ENCODE measurements around the gene RIMBP2. TPM values are rescaled to one million over a fixed set of nuclear protein-coding genes. Genes with fewer than 3 reads are reported as not detected.

The RIMBP2 gene
- total RNA-seq, 1 experiment from 2014 or later = not detected

GRCh38 chr12:130658145-130658911 lies 57.8 kb downstream of the RIMBP2 start:
- no peak overlapping the region for H3K27ac Mint-ChIP-seq (ENCODE audit: low read depth, unreplicated experiment)
- H3K9me3 Mint-ChIP-seq (ENCODE audit: unreplicated experiment) = no peaks in the 10 kb centered on the region
- no peak for DNase-seq (ENCODE audit: unreplicated experiment)
- ChIA-PET POLR2A (no interaction called here), CTCF (no interaction called here)
- no TSS peak for BruUV-seq (replicated peaks)
- H3K4me3 Mint-ChIP-seq (ENCODE audit: unreplicated experiment) = no peak overlapping the region
- intact Hi-C loops (cut with micrococcal nuclease) = no loop called here
- TF ChIP-seq CTCF (IDR thresholded peaks at IDR 0.05; ENCODE audit: unreplicated experiment) = no peak
- H3K4me1 Mint-ChIP-seq (ENCODE audit: insufficient read depth, unreplicated experiment) = no peaks in the 10 kb centered on the region
- peaks cover 6% of the 10 kb centered on the region for H3K36me3 Mint-ChIP-seq (ENCODE audit: insufficient read depth, unreplicated experiment)
- H3K27me3 Mint-ChIP-seq (ENCODE audit: insufficient read depth, unreplicated experiment) = no peaks in the 10 kb centered on the region

DNA sequence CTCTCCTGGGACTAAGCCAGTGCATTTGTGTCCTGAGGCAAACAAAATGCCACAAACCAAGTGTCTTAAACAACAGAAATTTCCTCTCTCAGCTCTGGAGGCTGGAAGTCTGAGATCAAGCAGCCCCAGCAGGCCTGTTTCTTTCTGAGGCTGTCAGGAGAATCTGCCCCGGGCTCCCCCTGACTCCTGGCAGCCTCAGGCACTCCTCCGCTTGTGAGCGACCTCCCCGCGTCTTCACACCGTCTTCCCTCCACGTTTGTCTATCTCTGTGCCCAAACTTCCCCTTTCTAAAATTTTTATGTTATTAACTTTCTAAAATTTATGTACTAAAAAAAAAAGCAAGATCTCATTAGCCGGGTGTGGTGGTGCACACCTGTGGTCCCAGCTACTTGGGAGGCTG lies 59.7 kb downstream of the RIMBP2 start:
- intact Hi-C loops (cut with micrococcal nuclease) = no loop called here

GRCh38 chr12:130655881-130656280 lies 60.2 kb downstream of the RIMBP2 start:
- Mint-ChIP-seq H3K27ac (ENCODE audit: low read depth, unreplicated experiment) (no peak overlapping the region), H3K27me3 (ENCODE audit: insufficient read depth, unreplicated experiment) (no peaks in the 10 kb centered on the region), H3K36me3 (ENCODE audit: insufficient read depth, unreplicated experiment) (peaks cover 12% of the 10 kb centered on the region), H3K4me3 (ENCODE audit: unreplicated experiment) (no peak overlapping the region), H3K9me3 (ENCODE audit: unreplicated experiment) (no peaks in the 10 kb centered on the region), H3K4me1 (ENCODE audit: insufficient read depth, unreplicated experiment) (no peaks in the 10 kb centered on the region)
- no TSS peak for BruUV-seq (replicated peaks)
- TF ChIP-seq CTCF (IDR thresholded peaks at IDR 0.05; ENCODE audit: unreplicated experiment) = no peak
- ChIA-PET POLR2A (no interaction called here), CTCF (interaction anchor here (0.5 kb wide), 1 partner anchor 152 kb away, joined by 3 read pairs; no protein-coding TSS in a partner anchor)
- no peak for DNase-seq (ENCODE audit: unreplicated experiment)
- intact Hi-C loops (cut with micrococcal nuclease) = no loop called here

More for the DNA sequence above, 59.7 kb downstream of the RIMBP2 start:
- CTCF ChIA-PET = interaction anchor here (0.5 kb wide), 1 partner anchor 152 kb away, joined by 3 read pairs; no protein-coding TSS in a partner anchor
- DNase-seq (ENCODE audit: unreplicated experiment) = no peak
- BruUV-seq (replicated peaks) = no TSS peak
- POLR2A ChIA-PET = no interaction called here
- Mint-ChIP-seq H3K27ac (ENCODE audit: low read depth, unreplicated experiment) (no peak overlapping the region), H3K4me3 (ENCODE audit: unreplicated experiment) (no peak overlapping the region), H3K4me1 (ENCODE audit: insufficient read depth, unreplicated experiment) (no peaks in the 10 kb centered on the region), H3K27me3 (ENCODE audit: insufficient read depth, unreplicated experiment) (no peaks in the 10 kb centered on the region), H3K36me3 (ENCODE audit: insufficient read depth, unreplicated experiment) (peaks cover 12% of the 10 kb centered on the region), H3K9me3 (ENCODE audit: unreplicated experiment) (no peaks in the 10 kb centered on the region)
- no peak for TF ChIP-seq CTCF (IDR thresholded peaks at IDR 0.05; ENCODE audit: unreplicated experiment)

DNA sequence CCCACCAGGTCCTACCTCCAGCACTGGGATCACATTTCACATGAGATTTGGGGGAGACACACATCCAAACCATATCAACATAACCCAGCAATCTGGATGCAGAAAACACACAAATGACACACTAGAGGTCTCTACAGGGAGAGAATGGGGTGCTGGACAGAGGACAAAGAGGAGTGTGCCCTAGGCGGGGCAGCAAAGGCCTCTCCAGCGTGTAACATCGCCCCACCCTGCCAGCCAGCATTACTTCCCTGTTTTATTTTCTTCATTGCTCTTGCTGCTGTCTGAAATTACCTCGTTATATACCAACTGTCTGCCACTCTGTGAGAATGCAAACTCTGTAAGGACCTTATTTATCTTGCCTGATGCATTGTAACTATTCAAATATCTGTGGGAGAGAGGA lies 61.1 kb downstream of the RIMBP2 start:
- intact Hi-C loops (cut with micrococcal nuclease) = no loop called here
- ChIA-PET POLR2A (no interaction called here), CTCF (no interaction called here)
- H3K4me1 Mint-ChIP-seq (ENCODE audit: insufficient read depth, unreplicated experiment) = no peaks in the 10 kb centered on the region
- H3K4me3 Mint-ChIP-seq (ENCODE audit: unreplicated experiment) = no peak overlapping the region
- H3K36me3 Mint-ChIP-seq (ENCODE audit: insufficient read depth, unreplicated experiment) = peaks cover 12% of the 10 kb centered on the region
- no peak overlapping the region for H3K27ac Mint-ChIP-seq (ENCODE audit: low read depth, unreplicated experiment)
- DNase-seq (ENCODE audit: unreplicated experiment) = no peak
- no peaks in the 10 kb centered on the region for H3K27me3 Mint-ChIP-seq (ENCODE audit: insufficient read depth, unreplicated experiment)
- no TSS peak for BruUV-seq (replicated peaks)
- no peak for TF ChIP-seq CTCF (IDR thresholded peaks at IDR 0.05; ENCODE audit: unreplicated experiment)
- H3K9me3 Mint-ChIP-seq (ENCODE audit: unreplicated experiment) = no peaks in the 10 kb centered on the region

All from MCF 10A (cell line).